Hepatocyte (in vitro differentiated cells): ENCODE results near the gene RADIL. TPM values are rescaled to one million over a fixed set of nuclear protein-coding genes. Genes with fewer than 3 reads are reported as not detected.

Experiments used
- DNase-seq: peaks from one replicate; pipeline ENCODE4 v3.0.0-alpha.2; 2016; ENCODE audit warnings: low spot score
- H2AFZ ChIP-seq: fragments of 200-600 bp; sonication (generic); 2 replicates; pipeline ENCODE4 v1.6.0; 2016; ENCODE audit warnings: antibody characterized with exemption, mild to moderate bottlenecking
- H3K27ac ChIP-seq: fragments of 200-600 bp; sonication (generic); 2 replicates; pipeline ENCODE4 v1.5.1; 2016; ENCODE audit warnings: mild to moderate bottlenecking
- H3K27me3 ChIP-seq: fragments of 200-600 bp; sonication (generic); 2 replicates; pipeline ENCODE4 v1.6.1; 2016
- H3K36me3 ChIP-seq: fragments of 200-600 bp; sonication (generic); replicated peaks from 2 replicates; pipeline ENCODE4 v1.5.1; 2016; ENCODE audit warnings: low read depth; ENCODE audit not compliant: insufficient read depth
- H3K4me1 ChIP-seq: fragments of 200-600 bp; sonication (generic); 2 replicates; pipeline ENCODE4 v1.5.1; 2016; ENCODE audit warnings: mild to moderate bottlenecking, moderate library complexity; ENCODE audit not compliant: insufficient read depth
- H3K4me2 ChIP-seq: fragments of 200-600 bp; sonication (generic); 2 replicates; pipeline ENCODE4 v1.6.0; 2016
- H3K4me3 ChIP-seq: fragments of 200-600 bp; sonication (generic); 2 replicates; pipeline ENCODE4 v1.5.1; 2016; ENCODE audit warnings: mild to moderate bottlenecking
- H3K79me2 ChIP-seq: fragments of 200-600 bp; sonication (generic); 2 replicates; pipeline ENCODE4 v1.6.0; 2017; ENCODE audit warnings: mild to moderate bottlenecking
- H3K9me2 ChIP-seq: fragments of 200-600 bp; sonication (generic); replicated peaks from 2 replicates; pipeline ENCODE4 v1.6.0; 2017; ENCODE audit warnings: mild to moderate bottlenecking; ENCODE audit not compliant: insufficient read depth
- H3K9me3 ChIP-seq: fragments of 200-600 bp; sonication (generic); 2 replicates; pipeline ENCODE4 v1.5.1; 2016; ENCODE audit warnings: low read depth, mild to moderate bottlenecking
- H4K20me1 ChIP-seq: fragments of 200-600 bp; sonication (generic); 2 replicates; pipeline ENCODE4 v1.6.0; 2016; ENCODE audit warnings: mild to moderate bottlenecking; ENCODE audit not compliant: insufficient read depth, poor library complexity, severe bottlenecking
- EZH2 ChIP-seq: fragments of 200-600 bp; sonication (generic); IDR thresholded peaks from 2 replicates; pipeline ENCODE4 v1.6.1; 2016; ENCODE audit warnings: antibody characterized with exemption, mild to moderate bottlenecking, borderline replicate concordance
- EZH2phosphoT487 ChIP-seq: fragments of 200-600 bp; sonication (generic); IDR thresholded peaks from one replicate; pipeline ENCODE4 v1.6.1; 2018; ENCODE audit warnings: antibody characterized with exemption, mild to moderate bottlenecking, low read depth, moderate library complexity; ENCODE audit not compliant: unreplicated experiment, severe bottlenecking
- WGBS: methylation state at CpG from one replicate; pipeline ENCODE4 v1.1.6; 2016; ENCODE audit warnings: low lambda C conversion rate; ENCODE audit errors: missing lambda C conversion rate; 5-methylcytosine and 5-hydroxymethylcytosine counted together
- polyA plus RNA-seq: library from polyadenylated mRNA; unstranded; fragments of >200 nt; fragmentation: Nextera tagmentation; extraction: Ambion mirVana; gene quantifications from 2 replicates; pipeline ENCODE4 v1.2.1, GENCODE V29; 2016
- total RNA-seq: library from RNA; depleted of rRNA; stranded (reverse); fragments of >200 nt; gene quantifications from 2 replicates; pipeline ENCODE4 v1.2.3, GENCODE V29; 2014
- TF ChIP-seq, protein P1 (sequence below): fragments of 200-600 bp; sonication (generic); IDR thresholded peaks from 2 replicates; pipeline ENCODE4 v1.5.1; 2016; ENCODE audit warnings: antibody characterized with exemption, mild to moderate bottlenecking; ENCODE audit not compliant: poor library complexity

The RADIL gene
- total and polyA plus RNA-seq, 2 experiments from 2014 or later, result 0.53 to 0.60 TPM

DNA sequence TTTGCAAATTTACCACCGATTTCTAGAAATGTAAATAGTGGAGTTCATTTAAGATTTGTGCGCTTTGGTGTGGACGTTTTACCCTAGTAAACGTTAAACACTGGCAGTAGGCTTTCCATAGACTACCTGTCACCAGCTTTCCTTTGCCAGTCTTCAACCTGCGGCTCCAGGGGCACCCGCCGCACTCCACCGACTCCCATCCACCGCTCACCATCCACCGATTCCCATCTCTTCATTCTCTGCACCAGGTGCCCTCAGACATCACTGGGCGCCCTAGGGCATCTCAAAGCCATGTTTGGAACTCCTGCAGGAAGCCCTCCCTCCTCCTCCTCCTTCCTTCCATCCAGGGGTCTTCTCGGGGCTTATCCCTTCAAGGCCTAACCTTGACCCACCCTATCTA is 109.5 kb downstream of the RADIL start:
- H3K4me3 ChIP-seq, result no peak overlapping the region
- WGBS, result 89% methylated on average over 12 of the region's 12 CpGs
- no peaks in the 10 kb centered on the region for H4K20me1 ChIP-seq
- H3K79me2 ChIP-seq, result peaks cover 32% of the 10 kb centered on the region
- no peak overlapping the region for H2AFZ ChIP-seq
- DNase-seq, result no peak
- H3K9me2 ChIP-seq, result no peaks in the 10 kb centered on the region
- H3K4me1 ChIP-seq, result peaks cover 9% of the 10 kb centered on the region
- TF ChIP-seq EZH2phosphoT487 (no peak), EZH2 (no peak)
- TF ChIP-seq, protein P1, sequence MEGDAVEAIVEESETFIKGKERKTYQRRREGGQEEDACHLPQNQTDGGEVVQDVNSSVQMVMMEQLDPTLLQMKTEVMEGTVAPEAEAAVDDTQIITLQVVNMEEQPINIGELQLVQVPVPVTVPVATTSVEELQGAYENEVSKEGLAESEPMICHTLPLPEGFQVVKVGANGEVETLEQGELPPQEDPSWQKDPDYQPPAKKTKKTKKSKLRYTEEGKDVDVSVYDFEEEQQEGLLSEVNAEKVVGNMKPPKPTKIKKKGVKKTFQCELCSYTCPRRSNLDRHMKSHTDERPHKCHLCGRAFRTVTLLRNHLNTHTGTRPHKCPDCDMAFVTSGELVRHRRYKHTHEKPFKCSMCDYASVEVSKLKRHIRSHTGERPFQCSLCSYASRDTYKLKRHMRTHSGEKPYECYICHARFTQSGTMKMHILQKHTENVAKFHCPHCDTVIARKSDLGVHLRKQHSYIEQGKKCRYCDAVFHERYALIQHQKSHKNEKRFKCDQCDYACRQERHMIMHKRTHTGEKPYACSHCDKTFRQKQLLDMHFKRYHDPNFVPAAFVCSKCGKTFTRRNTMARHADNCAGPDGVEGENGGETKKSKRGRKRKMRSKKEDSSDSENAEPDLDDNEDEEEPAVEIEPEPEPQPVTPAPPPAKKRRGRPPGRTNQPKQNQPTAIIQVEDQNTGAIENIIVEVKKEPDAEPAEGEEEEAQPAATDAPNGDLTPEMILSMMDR, result no peak
- no peaks in the 10 kb centered on the region for H3K36me3 ChIP-seq
- H3K4me2 ChIP-seq, result peak overlapping the region; percentile 86
- H3K9me3 ChIP-seq, result no peaks in the 10 kb centered on the region
- no peaks in the 10 kb centered on the region for H3K27me3 ChIP-seq
- H3K27ac ChIP-seq, result no peak overlapping the region

DNA sequence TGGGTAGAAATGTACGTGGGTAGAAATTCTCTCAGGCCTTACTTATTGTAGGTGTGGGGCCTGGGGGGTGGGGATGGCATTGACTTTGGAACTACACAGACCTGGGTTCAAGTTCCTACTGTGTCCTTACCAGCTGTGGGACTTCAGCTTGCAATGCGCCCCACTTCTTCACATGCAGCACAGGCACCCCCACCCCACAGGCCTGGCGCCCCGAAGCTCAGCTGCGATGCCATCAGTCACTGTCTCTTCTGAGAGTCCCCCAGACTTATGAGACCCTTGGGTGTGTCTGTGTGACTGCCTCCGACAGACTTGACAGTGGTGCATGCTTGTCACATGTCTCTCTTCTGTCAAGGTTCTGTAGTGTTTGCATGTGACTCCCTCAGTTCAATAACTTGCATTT is 111.2 kb downstream of the RADIL start:
- Histone ChIP-seq H3K4me1 (peaks cover 9% of the 10 kb centered on the region), H3K36me3 (no peaks in the 10 kb centered on the region)
- no peak for TF ChIP-seq EZH2phosphoT487
- TF ChIP-seq, protein P1, result no peak

DNA sequence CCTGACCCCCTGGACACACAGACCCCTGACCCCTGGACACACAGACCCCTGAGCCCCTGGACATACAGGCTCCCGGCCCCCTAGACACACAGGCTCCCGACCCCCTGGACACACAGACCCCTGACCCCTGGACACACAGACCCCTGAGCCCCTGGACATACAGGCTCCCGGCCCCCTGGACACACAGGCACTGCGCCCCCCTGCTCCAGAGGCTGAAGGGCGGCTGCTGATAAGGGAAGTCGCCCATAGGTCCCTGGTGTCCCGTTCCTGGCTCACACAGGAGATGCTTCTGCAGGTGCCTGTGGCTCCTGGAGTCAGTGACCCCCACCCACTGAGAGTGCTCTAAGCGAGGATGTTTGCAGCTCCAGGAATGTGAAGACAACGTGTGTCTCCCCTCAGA is 111.8 kb downstream of the RADIL start:
- Histone ChIP-seq H3K4me2 (no peak overlapping the region), H3K36me3 (no peaks in the 10 kb centered on the region), H3K79me2 (peaks cover 17% of the 10 kb centered on the region), H3K27ac (no peak overlapping the region), H3K27me3 (no peaks in the 10 kb centered on the region), H3K9me2 (no peaks in the 10 kb centered on the region), H3K9me3 (no peaks in the 10 kb centered on the region), H3K4me1 (peaks cover 4% of the 10 kb centered on the region), H4K20me1 (no peaks in the 10 kb centered on the region), H3K4me3 (no peak overlapping the region), H2AFZ (no peak overlapping the region)
- TF ChIP-seq, protein P1, result no peak
- TF ChIP-seq EZH2 (no peak), EZH2phosphoT487 (no peak)
- no peak for DNase-seq
- WGBS, result 97% methylated on average over 6 of the region's 9 CpGs

More for the DNA sequence above, 111.2 kb downstream of the RADIL start:
- H3K79me2 ChIP-seq, result peaks cover 22% of the 10 kb centered on the region
- H3K4me3 ChIP-seq, result no peak overlapping the region
- H3K4me2 ChIP-seq, result no peak overlapping the region
- H3K9me2 ChIP-seq, result no peaks in the 10 kb centered on the region
- 100% methylated on average over 6 of the region's 6 CpGs for WGBS
- no peaks in the 10 kb centered on the region for H3K27me3 ChIP-seq
- H3K9me3 ChIP-seq, result no peaks in the 10 kb centered on the region
- no peaks in the 10 kb centered on the region for H4K20me1 ChIP-seq
- H2AFZ ChIP-seq, result no peak overlapping the region
- DNase-seq, result no peak
- no peak overlapping the region for H3K27ac ChIP-seq

DNA sequence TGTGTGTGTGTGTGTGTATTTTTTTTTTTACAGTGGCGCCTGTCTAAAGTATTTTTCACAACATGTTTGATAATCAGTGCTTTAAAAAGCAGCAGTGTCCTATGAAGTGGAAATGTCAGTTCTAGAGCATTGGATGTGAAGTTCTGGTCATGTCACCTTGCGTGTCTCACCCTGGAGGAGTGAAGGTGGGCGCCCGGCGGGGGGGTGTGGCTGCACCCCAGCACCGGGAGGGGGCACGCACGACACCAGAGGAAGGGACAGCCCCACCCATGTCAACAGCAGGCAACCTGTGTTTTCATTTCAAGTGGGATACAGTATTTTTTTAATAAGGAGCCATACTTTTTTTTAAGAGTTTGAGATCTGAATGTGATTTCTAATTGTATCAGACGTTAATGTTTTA is 112.6 kb downstream of the RADIL start:
- Histone ChIP-seq H3K4me2 (no peak overlapping the region), H3K9me2 (no peaks in the 10 kb centered on the region), H3K27ac (no peak overlapping the region), H3K4me1 (no peaks in the 10 kb centered on the region), H4K20me1 (no peaks in the 10 kb centered on the region), H2AFZ (no peak overlapping the region), H3K27me3 (no peaks in the 10 kb centered on the region), H3K36me3 (no peaks in the 10 kb centered on the region), H3K79me2 (peaks cover 9% of the 10 kb centered on the region), H3K9me3 (no peaks in the 10 kb centered on the region), H3K4me3 (no peak overlapping the region)
- TF ChIP-seq, protein P1, result no peak
- TF ChIP-seq EZH2phosphoT487, result no peak
- no peak for TF ChIP-seq EZH2
- WGBS, result 91% methylated on average over 9 of the region's 9 CpGs
- DNase-seq, result no peak
